Calu3 (cell line): ENCODE results near the gene ZFR. TPM values are rescaled to one million over a fixed set of nuclear protein-coding genes. Genes with fewer than 3 reads are reported as not detected.

ENCODE experiments used
- BruUV-seq: library from RNA; stranded (reverse); fragments of 400-500 nt; replicated peaks from 2 replicates; lab custom pipeline; 2021; lab: Mats Ljungman, UMichigan
- CTCF ChIA-PET: fragments of 300-600 bp; sonication (Branson Sonifier 250); formaldehyde crosslinking; loops from one replicate; lab custom pipeline; 2022; ENCODE audit warnings: antibody characterized with exemption; lab: Charles Lee
- DNase-seq: peaks from one replicate; pipeline ENCODE4 v3.0.0; 2022
- H3K27ac Mint-ChIP-seq: one replicate; pipeline ENCODE4 v1.8.0; 2022; ENCODE audit warnings: mixed read lengths; ENCODE audit not compliant: unreplicated experiment
- H3K27me3 Mint-ChIP-seq: one replicate; pipeline ENCODE4 v1.8.0; 2022; ENCODE audit warnings: mixed read lengths; ENCODE audit not compliant: unreplicated experiment
- H3K36me3 Mint-ChIP-seq: one replicate; pipeline ENCODE4 v1.8.0; 2022; ENCODE audit warnings: mild to moderate bottlenecking, moderate library complexity, mixed read lengths; ENCODE audit not compliant: insufficient read depth, unreplicated experiment
- H3K4me1 Mint-ChIP-seq: one replicate; pipeline ENCODE4 v1.8.0; 2022; ENCODE audit warnings: mild to moderate bottlenecking, low read depth, mixed read lengths; ENCODE audit not compliant: unreplicated experiment
- H3K4me3 Mint-ChIP-seq: one replicate; pipeline ENCODE4 v1.8.0; 2022; ENCODE audit warnings: mild to moderate bottlenecking, low read depth, moderate library complexity, mixed read lengths; ENCODE audit not compliant: unreplicated experiment
- H3K9me3 Mint-ChIP-seq: one replicate; pipeline ENCODE4 v1.8.0; 2022; ENCODE audit warnings: low read depth, mixed read lengths; ENCODE audit not compliant: unreplicated experiment
- intact Hi-C: fragments of 100-400 bp; cut with micrococcal nuclease; formaldehyde crosslinking; loops from one replicate; pipeline ENCODE4 v1.10.0; 2022; ENCODE audit not compliant: unreplicated experiment
- total RNA-seq: library from RNA; stranded (reverse); gene quantifications from 2 replicates; pipeline ENCODE4 v1.2.3, GENCODE V29; 2022
- TF ChIP-seq, protein P1 (sequence below): fragments of 200-600 bp; IDR thresholded peaks from one replicate; pipeline ENCODE4 v1.8.0; 2022; ENCODE audit warnings: antibody characterized with exemption; ENCODE audit not compliant: unreplicated experiment

The ZFR gene
- total RNA-seq, 1 experiment from 2014 or later, result 63.4 TPM

DNA sequence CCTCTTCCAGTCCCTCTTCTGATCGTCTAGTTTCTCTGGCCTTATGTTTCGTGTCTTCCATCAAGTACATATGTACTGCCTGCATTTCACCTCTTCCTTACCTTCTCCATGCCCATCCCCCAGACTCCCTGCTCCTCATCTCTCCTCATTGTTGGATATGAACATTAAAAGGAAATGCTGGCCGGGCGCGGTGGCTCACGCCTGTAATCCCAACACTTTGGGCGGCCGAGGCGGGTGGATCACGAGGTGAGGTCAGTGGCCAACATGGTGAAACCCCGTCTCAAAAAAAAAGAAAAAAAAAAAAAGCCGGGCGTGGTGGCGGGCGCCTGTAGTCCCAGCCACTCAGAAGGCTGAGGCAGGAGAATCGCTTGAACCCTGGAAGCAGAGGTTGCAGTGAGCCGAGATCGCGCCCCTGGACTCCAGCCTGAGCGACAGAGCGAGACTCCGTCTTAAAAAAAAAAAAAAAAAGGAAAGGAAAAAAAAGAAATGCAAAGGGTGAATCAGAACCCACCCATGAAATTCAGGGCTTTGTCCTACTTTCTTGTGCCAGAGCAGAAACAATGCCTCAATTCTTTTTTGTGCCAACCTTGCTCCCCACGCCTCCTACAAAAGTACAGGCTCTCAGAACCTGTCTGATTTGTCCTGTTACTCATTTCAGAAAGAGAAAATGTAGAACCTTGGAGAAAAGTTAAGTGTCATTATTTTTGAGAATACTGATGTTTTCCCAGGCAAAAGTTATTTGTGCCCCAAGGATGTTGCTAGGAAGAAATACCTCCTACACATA is 1.5 kb upstream of the ZFR start:
- Mint-ChIP-seq H3K36me3 (peaks cover 44% of the 10 kb centered on the region), H3K4me1 (peaks cover 22% of the 10 kb centered on the region), H3K9me3 (peaks cover 3% of the 10 kb centered on the region), H3K27me3 (no peaks in the 10 kb centered on the region), H3K27ac (peak overlapping the region; percentile 75), H3K4me3 (peak overlapping the region; percentile 85)
- peak; percentile 35 for DNase-seq
- intact Hi-C loops, result no loop called here
- TF ChIP-seq, protein P1, sequence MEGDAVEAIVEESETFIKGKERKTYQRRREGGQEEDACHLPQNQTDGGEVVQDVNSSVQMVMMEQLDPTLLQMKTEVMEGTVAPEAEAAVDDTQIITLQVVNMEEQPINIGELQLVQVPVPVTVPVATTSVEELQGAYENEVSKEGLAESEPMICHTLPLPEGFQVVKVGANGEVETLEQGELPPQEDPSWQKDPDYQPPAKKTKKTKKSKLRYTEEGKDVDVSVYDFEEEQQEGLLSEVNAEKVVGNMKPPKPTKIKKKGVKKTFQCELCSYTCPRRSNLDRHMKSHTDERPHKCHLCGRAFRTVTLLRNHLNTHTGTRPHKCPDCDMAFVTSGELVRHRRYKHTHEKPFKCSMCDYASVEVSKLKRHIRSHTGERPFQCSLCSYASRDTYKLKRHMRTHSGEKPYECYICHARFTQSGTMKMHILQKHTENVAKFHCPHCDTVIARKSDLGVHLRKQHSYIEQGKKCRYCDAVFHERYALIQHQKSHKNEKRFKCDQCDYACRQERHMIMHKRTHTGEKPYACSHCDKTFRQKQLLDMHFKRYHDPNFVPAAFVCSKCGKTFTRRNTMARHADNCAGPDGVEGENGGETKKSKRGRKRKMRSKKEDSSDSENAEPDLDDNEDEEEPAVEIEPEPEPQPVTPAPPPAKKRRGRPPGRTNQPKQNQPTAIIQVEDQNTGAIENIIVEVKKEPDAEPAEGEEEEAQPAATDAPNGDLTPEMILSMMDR, result no peak
- CTCF ChIA-PET, result interaction anchor here (0.6 kb wide), 1 partner anchor 913 kb away, joined by 4 read pairs; no protein-coding TSS in a partner anchor
- no TSS peak for BruUV-seq

DNA sequence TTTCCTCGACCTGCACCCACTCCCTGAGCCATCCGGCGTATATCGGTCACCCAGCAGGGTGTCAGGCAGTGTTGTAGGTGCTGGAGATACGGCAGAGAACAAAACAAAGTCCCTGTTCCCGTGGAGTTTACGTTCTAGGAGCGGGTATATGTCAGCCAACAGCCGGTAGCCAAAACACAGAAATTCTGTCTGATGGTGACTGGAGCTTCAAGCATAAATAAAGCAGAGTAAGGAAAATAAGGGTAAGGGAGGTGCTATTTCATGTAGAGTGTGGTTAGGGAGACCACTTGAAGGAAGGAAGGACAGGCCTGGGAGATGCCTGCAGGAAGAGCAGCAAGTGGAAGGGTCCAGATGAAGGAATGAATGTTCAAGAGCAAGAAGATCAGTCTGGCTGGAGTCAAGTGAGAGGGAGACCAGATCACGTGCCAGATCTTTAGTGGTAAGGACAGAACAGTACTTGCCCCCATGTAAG is 783 bp upstream of the ZFR start:
- Mint-ChIP-seq H3K4me1 (peaks cover 22% of the 10 kb centered on the region), H3K4me3 (peak overlapping the region; percentile 85), H3K36me3 (peaks cover 49% of the 10 kb centered on the region), H3K27ac (peak overlapping the region; percentile 75), H3K9me3 (peaks cover 3% of the 10 kb centered on the region), H3K27me3 (no peaks in the 10 kb centered on the region)
- CTCF ChIA-PET, result interaction anchor here (0.6 to 0.8 kb wide), 2 partner anchors 26 to 914 kb away, joined by 3 to 4 read pairs; no protein-coding TSS in a partner anchor
- BruUV-seq, result no TSS peak
- DNase-seq, result no peak
- intact Hi-C loops, result no loop called here
- TF ChIP-seq, protein P1, result no peak

DNA sequence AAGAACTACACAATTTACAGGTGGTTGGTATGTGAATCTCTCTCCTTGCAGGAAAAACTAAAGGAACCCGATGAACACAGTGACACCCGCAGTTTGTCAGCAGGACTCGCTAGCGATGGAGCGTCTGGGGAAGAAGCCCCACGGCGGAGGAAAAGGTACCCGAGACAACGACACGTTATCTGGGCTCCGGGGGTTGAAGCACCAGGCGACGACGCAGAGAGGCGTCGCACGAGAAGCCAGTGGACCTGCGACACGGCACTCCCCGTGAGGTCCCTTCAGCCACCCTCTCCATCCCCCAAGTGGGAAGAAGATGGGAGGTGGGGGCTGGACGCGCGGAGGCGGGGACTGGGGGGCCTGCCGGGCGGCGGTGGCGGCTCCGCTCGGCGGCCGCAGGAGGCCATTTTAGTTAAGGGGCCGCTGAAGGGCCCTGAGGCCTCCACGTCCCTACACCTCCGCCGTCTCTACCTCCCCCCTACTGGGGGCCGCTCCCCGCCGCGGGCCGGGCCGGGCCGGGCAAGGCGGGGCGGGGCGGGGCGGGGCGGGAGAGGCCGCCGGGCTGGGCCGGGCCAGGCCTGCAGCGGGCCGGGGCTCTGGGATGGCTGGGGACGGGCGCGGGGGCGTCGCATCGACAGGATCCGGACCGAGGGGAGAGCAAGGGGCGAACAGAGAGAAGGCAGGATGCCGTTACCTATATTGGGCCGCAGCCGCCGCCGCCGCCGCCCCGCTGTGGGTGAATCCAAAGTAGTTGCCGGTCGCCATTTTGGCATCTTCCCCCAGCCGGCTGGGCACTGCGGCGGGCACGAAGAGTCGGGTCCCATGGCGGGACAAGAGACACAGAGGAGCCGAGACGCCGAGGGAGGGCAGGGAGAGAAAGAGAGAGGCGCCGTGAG is 754 bp downstream of the ZFR start:
- DNase-seq, result peak; percentile 44
- CTCF ChIA-PET, result interaction anchor here (0.6 kb wide), 1 partner anchor 286 kb away, joined by 3 read pairs; no protein-coding TSS in a partner anchor

DNA sequence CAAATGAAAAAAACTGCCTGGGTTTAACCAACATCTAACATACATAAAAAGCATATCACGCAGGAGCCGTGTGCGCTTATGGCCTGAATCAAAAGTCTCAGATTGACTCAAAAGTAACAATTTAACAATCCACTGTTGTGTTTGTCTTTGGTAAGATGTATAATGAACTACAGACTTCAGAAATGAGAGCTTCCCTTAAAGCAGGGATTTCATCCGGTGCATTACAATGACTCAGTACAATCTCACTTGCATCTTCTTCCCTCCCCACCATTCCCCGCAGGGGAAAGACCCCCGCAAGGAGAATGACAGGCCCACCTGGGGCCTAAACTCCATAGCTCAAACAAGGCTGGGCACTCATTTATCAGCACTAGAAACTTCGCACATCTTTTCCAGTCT is 1.4 kb downstream of the ZFR start:
- CTCF ChIA-PET, result interaction anchor here (0.6 kb wide), 1 partner anchor 286 kb away, joined by 3 read pairs; no protein-coding TSS in a partner anchor
- H3K27ac Mint-ChIP-seq, result peak overlapping the region; percentile 76
- H3K9me3 Mint-ChIP-seq, result peaks cover 2% of the 10 kb centered on the region
- TF ChIP-seq, protein P1, result no peak
- peaks cover 22% of the 10 kb centered on the region for H3K4me1 Mint-ChIP-seq
- H3K27me3 Mint-ChIP-seq, result no peaks in the 10 kb centered on the region
- peak overlapping the region; percentile 85 for H3K4me3 Mint-ChIP-seq
- H3K36me3 Mint-ChIP-seq, result peaks cover 52% of the 10 kb centered on the region
- intact Hi-C loops, result no loop called here
- DNase-seq, result no peak
- TSS peak; percentile 44 for BruUV-seq

More for the DNA sequence above, 754 bp downstream of the ZFR start:
- peaks cover 22% of the 10 kb centered on the region for H3K4me1 Mint-ChIP-seq
- H3K9me3 Mint-ChIP-seq, result peaks cover 3% of the 10 kb centered on the region
- H3K4me3 Mint-ChIP-seq, result peak overlapping the region; percentile 85
- H3K36me3 Mint-ChIP-seq, result peaks cover 52% of the 10 kb centered on the region
- TF ChIP-seq, protein P1, result no peak
- H3K27ac Mint-ChIP-seq, result peak overlapping the region; percentile 76
- intact Hi-C loops, result no loop called here
- BruUV-seq, result no TSS peak
- H3K27me3 Mint-ChIP-seq, result no peaks in the 10 kb centered on the region
